Left ventricle myocardium superior (tissue), 1 donor: ENCODE data around the gene MMP17. TPM values are rescaled to one million over a fixed set of nuclear protein-coding genes. Genes with fewer than 3 reads are reported as not detected.

Experiments used
- ATAC-seq: fragments of 200-7000 bp; cut with Tn5 transposase; one replicate; pipeline ENCODE4 v1.9.1; 2020; ENCODE audit warnings: mild to moderate bottlenecking, moderate library complexity
- DNase-seq: peaks from one replicate; pipeline ENCODE4 v3.0.0-alpha.2; 2020
- intact Hi-C: fragments of 100-400 bp; cut with micrococcal nuclease; formaldehyde crosslinking; loops from one replicate; pipeline ENCODE4 v1.11.0; 2022
- total RNA-seq: library from RNA; stranded (reverse); fragmentation: NEBNext Ultra II Directional; extraction: Animal tissue kit (Norgen Biotek cat#: 25700); gene quantifications from one replicate; pipeline ENCODE4 v1.2.1, GENCODE V29; 2021
- donor health status: DM: no; HTN: yes; CAD: no; lungs with severe emphysema.

The MMP17 gene
- total RNA-seq, 1 donor from 2014 or later = 0.47 TPM

DNA sequence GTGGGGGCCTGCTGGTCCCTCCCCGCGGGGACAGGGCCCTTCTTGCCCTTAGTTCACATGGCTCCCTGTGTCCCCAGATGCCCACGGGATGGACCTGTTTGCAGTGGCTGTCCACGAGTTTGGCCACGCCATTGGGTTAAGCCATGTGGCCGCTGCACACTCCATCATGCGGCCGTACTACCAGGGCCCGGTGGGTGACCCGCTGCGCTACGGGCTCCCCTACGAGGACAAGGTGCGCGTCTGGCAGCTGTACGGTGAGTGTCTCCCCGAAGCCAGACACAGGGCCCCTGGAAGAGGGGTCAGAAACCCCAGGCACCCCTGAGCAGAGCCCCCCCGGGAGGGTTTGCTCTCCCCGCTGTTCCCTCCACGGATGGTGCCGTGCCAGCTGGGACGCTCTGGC, 13.4 kb downstream of the MMP17 start:
- DNase-seq = no peak
- intact Hi-C loops = no loop called here
- ATAC-seq = no peak

DNA sequence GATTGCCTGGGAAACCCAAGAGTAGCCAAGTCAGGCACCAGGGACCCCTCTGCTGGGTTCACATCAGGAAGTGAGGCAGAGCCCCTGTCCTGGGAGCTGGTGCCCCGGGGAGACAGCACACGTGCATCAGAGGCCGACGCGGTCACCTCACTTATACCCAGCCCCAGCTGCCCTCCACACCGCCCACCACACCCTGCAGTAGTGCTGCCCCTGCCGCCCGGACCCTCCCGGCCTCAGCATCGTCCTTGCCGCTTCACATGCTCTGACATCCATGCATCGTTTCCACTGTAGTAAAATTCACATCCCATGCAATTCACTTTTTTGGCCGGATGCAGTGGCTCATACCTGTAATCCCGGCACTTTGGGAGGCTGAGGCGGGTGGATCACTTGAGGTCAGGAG, 14.0 kb downstream of the MMP17 start:
- ATAC-seq (no peak), DNase-seq (no peak)
- intact Hi-C loops = no loop called here

DNA sequence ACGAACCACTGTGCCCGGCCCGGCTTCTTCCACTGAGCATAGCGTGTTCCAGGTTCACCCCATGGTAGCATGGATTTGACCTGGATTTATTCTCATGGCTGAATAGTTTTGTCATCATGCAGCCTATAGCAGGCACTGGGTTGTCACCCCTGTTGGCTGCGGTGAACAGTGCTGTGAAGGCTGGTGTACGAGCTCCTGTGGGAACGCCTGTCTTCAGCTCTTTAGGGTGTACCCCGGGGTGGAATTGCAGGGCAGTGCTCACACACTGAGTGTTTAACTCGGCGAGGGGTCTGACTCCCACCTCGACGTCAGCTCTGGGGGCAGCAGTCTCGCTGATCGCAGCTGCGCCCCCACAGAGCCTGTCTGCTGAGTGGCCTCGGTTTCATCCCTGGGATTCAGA, 15.3 kb downstream of the MMP17 start:
- DNase-seq = no peak
- intact Hi-C loops = no loop called here
- ATAC-seq = no peak

DNA sequence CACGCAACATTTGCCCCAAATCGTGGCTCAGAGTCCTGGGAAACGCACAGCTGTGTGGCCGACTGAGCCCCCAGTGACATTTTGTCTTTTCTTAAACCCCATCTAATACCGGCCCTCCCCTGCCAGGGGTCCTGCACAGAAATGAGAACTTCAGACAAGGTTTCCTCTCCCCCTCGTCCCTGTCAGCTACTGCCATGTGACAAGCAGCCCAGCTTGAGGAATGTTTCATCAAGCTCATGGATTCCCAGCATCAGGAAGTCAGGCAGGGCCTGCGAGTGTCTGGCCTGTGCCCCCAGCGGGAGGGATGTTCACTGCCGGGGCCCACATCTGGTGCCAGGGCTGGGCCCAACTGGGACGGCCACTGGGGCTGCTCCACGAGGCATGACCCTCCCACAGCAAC, 15.9 kb downstream of the MMP17 start:
- DNase-seq (no peak), ATAC-seq (no peak)
- intact Hi-C loops = no loop called here

DNA sequence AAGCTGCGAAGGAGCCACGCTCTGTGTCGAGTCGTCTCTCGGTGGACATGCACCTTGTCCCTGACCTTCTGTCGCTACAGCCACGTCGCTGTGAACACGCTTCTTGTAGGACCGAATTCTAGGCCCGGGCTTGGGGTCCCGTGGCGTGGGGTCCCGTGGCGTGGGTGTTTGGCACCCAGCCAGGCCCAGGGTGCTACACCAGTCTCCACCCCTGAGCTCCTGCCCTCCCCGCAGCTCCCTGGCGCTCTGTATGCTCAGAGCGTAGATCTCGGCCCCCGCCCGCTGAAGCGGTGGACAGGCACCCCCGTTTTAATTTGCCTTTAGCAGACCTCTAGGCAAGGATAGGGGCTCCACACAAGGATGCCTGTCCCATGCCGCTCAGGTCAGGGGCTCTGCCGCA, 16.5 kb downstream of the MMP17 start:
- no peak for ATAC-seq
- intact Hi-C loops = no loop called here
- no peak for DNase-seq

DNA sequence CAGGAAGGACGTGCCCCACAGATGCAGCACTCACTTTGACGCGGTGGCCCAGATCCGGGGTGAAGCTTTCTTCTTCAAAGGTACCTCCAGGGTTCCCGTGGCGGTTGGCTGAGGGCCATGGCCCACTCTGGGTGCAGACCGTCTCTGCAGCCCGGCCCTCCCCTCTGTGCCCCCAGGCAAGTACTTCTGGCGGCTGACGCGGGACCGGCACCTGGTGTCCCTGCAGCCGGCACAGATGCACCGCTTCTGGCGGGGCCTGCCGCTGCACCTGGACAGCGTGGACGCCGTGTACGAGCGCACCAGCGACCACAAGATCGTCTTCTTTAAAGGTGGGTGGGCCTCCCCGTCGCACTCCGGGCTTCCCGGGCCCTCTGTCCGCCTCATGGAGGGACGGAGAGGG, 16.9 kb downstream of the MMP17 start:
- DNase-seq = no peak
- intact Hi-C loops = no loop called here
- no peak for ATAC-seq

DNA sequence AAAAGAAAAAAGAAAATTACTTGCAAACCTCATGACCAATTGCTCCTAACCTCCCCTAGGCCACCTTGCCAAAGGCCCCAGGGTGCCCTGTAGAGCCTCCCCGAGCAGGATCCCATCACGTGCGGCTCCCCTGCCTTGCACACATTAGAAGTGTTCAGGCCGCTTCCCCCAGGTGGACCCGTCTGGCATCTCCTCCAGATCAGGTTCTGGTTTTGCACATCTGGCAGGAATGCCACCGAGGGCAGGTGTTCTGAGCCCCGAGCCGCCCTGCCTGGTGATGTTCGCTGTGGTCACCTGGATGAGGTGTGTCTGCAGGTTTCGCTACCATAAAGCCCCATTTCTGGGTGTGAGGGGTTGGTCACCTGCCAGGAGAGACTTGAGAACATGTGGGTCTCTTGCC, 19.3 kb downstream of the MMP17 start:
- ATAC-seq (no peak), DNase-seq (no peak)
- intact Hi-C loops = no loop called here

DNA sequence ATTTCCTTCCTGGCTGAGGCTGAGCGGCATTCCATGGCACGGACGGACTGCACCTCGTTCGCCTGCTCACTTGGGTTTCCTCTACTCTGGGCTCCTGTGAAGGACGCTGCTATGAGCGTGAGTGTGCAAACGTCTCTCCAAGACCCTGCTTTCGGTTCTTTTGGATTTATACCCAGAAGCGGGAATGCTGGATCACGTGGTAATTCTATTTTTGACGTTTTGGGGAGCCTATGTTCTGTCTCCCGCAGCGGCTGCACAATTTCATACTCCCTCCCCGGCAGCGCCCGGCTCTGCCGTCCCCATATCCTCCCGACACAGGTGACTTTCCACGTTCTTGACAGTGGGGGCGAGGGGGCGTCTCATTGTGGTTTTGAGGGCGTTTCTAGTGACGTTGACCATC, 20.6 kb downstream of the MMP17 start:
- no peak for ATAC-seq
- intact Hi-C loops = no loop called here
- DNase-seq = no peak

DNA sequence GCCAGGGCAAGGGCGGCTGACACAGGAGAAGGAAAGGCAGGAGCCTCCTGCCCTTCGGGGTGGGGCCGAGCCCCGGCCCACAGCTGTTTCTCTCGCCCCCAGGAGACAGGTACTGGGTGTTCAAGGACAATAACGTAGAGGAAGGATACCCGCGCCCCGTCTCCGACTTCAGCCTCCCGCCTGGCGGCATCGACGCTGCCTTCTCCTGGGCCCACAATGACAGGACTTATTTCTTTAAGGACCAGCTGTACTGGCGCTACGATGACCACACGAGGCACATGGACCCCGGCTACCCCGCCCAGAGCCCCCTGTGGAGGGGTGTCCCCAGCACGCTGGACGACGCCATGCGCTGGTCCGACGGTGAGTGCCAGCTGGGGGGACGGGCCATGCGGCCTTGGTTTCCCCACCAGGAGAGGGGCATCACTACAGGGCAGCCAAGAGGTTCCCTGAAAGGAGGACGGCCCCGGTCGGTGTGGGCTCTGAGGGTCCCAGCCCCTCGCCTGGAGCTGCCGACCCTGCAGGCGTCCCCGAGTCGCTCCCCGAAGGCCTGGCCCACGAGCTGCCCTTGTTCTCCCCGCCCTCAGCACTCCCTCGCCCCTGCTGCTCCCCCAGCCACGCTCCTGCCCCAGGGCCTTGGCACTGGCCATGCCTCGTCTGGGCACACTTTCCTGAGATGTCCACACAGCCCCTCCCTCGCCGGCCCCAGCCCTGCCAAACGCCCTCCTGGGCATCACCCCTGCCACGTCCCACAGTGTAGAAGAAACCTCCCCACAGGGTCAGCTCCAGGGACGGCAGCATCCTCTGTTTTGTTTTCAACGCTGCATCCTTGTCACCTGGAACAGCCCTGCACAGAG, 21.7 kb downstream of the MMP17 start:
- no peak for ATAC-seq
- intact Hi-C loops = no loop called here

DNA sequence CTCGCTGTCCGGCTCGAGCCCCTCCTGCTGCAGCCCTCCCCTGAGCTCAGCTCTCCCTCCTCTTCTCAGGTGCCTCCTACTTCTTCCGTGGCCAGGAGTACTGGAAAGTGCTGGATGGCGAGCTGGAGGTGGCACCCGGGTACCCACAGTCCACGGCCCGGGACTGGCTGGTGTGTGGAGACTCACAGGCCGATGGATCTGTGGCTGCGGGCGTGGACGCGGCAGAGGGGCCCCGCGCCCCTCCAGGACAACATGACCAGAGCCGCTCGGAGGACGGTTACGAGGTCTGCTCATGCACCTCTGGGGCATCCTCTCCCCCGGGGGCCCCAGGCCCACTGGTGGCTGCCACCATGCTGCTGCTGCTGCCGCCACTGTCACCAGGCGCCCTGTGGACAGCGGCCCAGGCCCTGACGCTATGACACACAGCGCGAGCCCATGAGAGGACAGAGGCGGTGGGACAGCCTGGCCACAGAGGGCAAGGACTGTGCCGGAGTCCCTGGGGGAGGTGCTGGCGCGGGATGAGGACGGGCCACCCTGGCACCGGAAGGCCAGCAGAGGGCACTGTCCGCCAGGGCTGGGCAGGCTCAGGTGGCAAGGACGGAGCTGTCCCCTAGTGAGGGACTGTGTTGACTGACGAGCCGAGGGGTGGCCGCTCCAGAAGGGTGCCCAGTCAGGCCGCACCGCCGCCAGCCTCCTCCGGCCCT, 22.8 kb downstream of the MMP17 start:
- no peak for DNase-seq

More for the DNA sequence above, 21.7 kb downstream of the MMP17 start:
- no peak for DNase-seq

DNA sequence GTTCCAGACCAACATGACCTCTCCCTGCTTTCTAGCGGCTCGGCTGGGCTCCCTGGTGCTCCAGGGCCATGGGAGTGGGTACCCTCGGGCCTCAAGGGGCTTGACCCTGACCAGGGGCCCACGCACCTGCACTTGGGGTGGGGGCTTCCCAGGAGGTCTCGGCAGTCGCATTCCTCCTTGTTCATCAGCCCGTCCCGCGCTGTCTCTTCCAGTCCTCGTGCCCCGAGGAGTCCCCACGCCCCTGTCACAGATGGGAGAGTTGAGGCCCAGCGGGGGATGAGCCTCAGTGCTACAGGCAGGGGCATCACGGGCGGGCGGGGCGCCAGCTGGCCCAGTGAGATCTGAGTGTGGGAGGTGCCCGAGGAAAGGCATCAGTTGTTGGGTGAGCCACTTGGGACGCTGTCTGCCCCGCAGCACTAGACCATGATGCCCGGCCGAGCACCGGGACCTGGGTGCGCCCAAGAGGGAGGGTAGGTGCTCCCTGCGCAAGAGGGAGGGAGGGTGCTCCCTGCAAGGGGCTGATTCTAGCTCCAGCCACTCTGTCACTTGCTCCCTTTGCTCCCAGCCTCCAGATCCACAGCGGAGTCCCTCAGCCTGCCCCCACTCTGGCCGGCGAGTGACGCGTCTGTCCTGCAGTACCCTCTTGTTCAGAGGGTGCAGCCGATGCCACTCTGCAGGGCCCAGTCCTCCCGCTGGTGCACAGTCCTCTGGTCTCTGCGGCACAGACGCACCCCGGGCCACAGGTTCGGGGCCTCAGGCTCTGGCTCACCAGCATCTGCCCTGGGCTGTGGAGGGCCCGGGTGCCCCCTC, 23.8 kb downstream of the MMP17 start:
- DNase-seq = no peak
- ATAC-seq = no peak
- intact Hi-C loops = no loop called here

More for the DNA sequence above, 22.8 kb downstream of the MMP17 start:
- ATAC-seq = no peak
- intact Hi-C loops = no loop called here

DNA sequence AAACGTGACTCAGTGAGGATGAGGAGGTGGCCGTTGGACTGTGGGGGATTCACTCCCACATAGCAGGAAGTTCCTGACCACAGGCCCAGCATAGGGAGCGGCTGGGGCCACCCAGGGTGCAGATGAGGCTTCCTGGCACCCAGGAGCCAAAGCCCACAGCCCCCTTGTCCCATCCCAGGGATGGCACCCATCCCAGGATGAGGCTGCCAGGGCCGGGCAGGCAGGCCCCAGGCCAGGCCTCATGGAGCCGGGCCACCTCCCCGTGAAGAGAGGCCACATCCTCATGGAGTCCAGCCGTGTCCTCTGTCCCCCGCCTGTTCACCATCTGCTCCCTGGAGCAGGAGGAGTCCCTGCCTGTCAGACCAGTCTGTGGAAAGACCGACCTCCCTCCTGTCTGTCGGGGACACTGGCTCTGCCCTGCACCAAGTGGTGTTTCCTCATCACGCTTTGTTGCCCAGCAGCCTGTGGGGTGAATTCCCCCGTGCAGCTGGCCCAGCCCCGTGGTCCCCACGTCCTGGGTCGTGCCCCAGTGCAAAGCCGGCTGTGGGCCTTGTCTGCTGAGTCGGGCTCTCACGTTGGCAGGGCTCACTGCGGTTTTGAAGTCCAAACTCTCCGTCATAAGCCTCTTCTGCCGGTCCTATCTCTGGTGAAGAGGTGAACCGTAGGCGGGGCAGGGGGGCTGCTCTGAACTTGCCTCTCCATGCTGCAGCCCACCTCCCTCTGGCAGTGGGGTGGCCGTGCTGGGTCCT, 24.5 kb downstream of the MMP17 start:
- intact Hi-C loops = no loop called here
- no peak for ATAC-seq
- peak; percentile 21 for DNase-seq

DNA sequence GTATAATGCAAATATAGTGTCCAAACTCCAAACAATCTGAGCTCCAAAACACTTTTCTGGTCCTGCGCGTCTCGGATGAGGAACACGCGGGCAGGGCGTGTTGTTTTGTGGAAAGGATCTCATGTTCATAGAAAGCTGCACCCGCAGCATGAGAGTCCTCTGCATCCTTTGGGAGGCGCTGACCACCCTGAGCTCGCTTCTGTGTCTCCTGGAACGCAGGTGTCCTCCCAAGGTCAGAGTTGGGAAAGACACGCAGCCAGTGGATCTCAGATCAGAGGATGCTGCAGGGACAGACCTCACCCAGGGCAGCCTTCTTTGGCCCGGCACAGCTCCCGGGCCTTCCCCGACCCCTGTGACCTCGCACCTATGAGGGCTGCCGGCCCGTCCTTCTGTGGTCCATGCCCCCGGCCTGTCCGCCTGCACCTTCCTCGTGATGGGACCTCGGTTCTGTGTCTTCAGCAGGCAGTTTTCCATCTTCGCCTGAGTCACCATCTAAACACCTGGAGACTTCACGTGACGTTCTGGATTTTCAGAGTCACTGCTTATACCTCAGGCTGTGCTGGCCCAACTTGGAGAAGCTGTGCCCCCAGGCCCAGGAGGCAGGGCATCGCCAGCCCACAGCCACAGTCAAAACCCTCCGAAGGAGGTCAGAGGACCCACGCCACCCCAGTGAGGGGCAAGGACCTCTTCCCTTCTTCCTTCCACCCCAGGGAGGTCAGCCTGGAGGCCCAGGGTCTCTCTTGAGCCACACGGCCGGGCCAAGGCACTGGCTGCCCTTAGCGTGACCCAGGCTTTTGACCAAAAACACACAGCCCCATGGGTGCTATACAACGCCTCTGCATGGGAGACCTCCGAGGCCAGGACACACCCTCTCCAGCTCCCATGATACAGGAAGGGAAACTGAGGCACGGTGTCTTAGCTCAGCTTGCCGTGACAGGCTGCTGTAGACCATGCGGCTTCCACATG, 25.9 kb downstream of the MMP17 start:
- peak; percentile 12 for DNase-seq
- no peak for ATAC-seq
- intact Hi-C loops = no loop called here

DNA sequence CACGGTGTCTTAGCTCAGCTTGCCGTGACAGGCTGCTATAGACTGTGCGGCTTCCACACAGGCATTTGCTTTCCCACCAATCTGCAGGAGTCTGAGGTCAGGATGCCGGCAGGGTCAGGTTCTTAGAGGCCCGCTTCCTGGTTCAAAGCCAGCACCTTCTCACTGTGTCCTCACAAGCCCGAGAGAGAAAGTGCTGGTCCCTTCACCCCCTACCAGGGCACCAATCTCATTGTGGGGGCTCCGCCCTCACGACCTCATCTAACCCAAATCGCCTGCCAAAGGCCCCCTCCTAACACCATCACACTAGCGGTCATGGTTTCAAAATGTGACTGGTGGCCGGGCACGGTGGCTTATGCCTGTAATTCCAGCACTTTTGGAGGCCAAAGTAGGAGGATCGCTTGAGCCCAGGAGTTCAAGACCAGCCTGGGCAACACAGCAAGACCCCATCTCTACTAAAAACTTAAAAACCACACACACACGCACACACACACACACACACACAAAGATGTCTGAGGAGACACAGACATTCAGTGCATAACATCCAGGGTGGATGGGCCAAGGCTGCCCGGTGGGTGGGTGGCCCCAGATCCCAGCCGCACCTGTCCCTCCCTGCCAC, 26.8 kb downstream of the MMP17 start:
- no peak for ATAC-seq
- intact Hi-C loops = no loop called here
- peak; percentile 3 for DNase-seq

DNA sequence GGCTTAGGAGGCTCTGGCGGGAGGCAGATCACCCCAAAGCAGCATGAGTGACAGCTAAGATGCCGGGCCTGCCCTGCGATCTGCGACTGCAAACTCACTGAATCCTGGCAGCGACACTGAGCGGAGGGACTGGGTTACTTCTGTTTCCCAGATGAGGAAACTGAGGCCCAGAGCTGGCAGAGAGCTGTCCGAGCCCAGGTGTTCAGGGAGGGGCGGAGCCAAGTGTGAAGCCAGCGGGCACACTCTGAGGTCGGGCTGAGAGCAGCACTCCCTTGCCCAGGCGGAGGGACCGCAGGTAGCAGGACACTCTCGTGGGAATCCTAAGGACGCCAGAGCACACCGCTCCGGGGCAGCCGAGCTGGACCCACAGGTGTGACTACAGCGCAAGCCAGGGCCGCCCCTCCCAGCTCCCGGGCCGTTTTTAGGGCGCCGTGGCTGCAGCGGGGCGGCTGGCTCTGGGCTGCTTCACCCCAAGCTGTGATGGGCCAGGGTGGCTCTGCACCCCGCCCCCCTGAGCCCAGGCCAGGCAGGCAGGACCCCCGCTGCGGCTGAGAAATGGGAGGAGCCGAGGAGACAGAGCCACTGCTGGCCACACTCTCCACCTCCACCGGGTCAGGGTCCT, 27.4 kb downstream of the MMP17 start:
- DNase-seq (peak; percentile 16), ATAC-seq (no peak)
- intact Hi-C loops = no loop called here

DNA sequence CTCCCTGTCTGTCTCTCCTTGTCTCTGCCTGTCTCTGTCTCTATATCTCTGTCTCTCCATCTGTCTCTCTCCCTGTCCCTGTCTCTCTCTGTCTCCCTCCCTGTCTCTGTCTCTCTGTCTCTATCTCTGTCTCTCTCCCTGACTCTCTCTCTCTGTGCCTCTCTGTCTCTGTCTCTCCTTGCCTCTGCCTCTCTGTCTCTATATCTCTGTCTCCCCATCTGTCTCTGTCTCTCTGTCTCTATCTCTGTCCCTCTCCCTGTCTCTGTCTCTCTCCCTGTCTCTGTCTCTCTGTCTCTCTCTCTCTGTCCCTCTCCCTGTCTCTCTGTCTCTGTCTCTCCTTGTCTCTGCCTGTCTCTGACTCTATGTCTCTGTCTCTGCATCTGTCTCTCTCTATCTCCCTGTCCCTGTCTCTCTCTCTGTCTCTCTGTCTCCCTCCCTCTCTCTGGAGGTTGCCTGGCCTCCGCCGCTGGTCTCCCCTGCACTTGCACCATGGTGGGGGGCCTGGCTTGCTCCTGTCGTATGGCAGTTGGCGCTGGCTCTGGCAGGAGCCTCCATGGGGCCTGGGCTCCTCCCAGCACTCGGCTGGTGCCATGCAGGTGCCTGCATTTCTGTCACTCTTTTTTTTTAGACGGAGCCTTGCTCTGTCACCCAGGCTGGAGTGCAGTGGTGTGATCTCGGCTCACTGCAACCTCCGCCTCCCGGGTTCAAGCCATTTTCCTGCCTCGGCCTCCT, 28.3 kb downstream of the MMP17 start:
- ATAC-seq (no peak), DNase-seq (peak; percentile 6)
- intact Hi-C loops = no loop called here
